Calu3 (cell line): ENCODE results near the gene PLEKHJ1. TPM values are rescaled to one million over a fixed set of nuclear protein-coding genes. Genes with fewer than 3 reads are reported as not detected.

ENCODE experiments used
- BruUV-seq: library from RNA; stranded (reverse); fragments of 400-500 nt; replicated peaks from 2 replicates; lab custom pipeline; 2021; lab: Mats Ljungman, UMichigan
- CTCF ChIA-PET: fragments of 300-600 bp; sonication (Branson Sonifier 250); formaldehyde crosslinking; loops from one replicate; lab custom pipeline; 2022; ENCODE audit warnings: antibody characterized with exemption; lab: Charles Lee
- DNase-seq: peaks from one replicate; pipeline ENCODE4 v3.0.0; 2022
- H3K27ac Mint-ChIP-seq: one replicate; pipeline ENCODE4 v1.8.0; 2022; ENCODE audit warnings: mixed read lengths; ENCODE audit not compliant: unreplicated experiment
- H3K27me3 Mint-ChIP-seq: one replicate; pipeline ENCODE4 v1.8.0; 2022; ENCODE audit warnings: mixed read lengths; ENCODE audit not compliant: unreplicated experiment
- H3K36me3 Mint-ChIP-seq: one replicate; pipeline ENCODE4 v1.8.0; 2022; ENCODE audit warnings: mild to moderate bottlenecking, moderate library complexity, mixed read lengths; ENCODE audit not compliant: insufficient read depth, unreplicated experiment
- H3K4me1 Mint-ChIP-seq: one replicate; pipeline ENCODE4 v1.8.0; 2022; ENCODE audit warnings: mild to moderate bottlenecking, low read depth, mixed read lengths; ENCODE audit not compliant: unreplicated experiment
- H3K4me3 Mint-ChIP-seq: one replicate; pipeline ENCODE4 v1.8.0; 2022; ENCODE audit warnings: mild to moderate bottlenecking, low read depth, moderate library complexity, mixed read lengths; ENCODE audit not compliant: unreplicated experiment
- H3K9me3 Mint-ChIP-seq: one replicate; pipeline ENCODE4 v1.8.0; 2022; ENCODE audit warnings: low read depth, mixed read lengths; ENCODE audit not compliant: unreplicated experiment
- intact Hi-C: fragments of 100-400 bp; cut with micrococcal nuclease; formaldehyde crosslinking; loops from one replicate; pipeline ENCODE4 v1.10.0; 2022; ENCODE audit not compliant: unreplicated experiment
- total RNA-seq: library from RNA; stranded (reverse); gene quantifications from 2 replicates; pipeline ENCODE4 v1.2.3, GENCODE V29; 2022
- TF ChIP-seq, protein P1 (sequence below): fragments of 200-600 bp; IDR thresholded peaks from one replicate; pipeline ENCODE4 v1.8.0; 2022; ENCODE audit warnings: antibody characterized with exemption; ENCODE audit not compliant: unreplicated experiment

The PLEKHJ1 gene
- total RNA-seq, 1 experiment from 2014 or later: 38.7 TPM

DNA sequence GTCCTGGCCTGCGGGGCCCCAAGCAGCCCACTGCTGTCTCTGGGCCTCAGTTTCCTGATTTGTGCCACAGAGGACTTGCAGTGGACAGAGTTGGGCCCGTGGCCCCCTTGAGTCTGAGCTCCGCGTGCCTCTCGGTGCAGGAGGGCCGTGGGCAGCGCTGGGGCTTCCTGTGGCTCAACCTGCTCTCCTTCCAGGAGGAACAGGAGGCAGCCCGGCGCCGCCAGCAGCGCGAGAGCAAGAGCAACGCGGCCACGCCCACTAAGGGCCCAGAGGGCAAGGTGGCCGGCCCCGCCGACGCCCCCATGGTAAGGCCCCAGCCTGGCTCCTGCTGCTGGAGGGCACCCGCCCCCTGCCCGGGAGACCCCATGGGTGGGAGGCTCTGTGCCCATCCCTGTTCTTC, 25.9 kb downstream of the PLEKHJ1 start:
- H3K4me3 Mint-ChIP-seq: no peak overlapping the region
- DNase-seq: no peak
- H3K36me3 Mint-ChIP-seq: peaks cover 33% of the 10 kb centered on the region
- H3K27ac Mint-ChIP-seq: no peak overlapping the region
- TF ChIP-seq, protein P1, sequence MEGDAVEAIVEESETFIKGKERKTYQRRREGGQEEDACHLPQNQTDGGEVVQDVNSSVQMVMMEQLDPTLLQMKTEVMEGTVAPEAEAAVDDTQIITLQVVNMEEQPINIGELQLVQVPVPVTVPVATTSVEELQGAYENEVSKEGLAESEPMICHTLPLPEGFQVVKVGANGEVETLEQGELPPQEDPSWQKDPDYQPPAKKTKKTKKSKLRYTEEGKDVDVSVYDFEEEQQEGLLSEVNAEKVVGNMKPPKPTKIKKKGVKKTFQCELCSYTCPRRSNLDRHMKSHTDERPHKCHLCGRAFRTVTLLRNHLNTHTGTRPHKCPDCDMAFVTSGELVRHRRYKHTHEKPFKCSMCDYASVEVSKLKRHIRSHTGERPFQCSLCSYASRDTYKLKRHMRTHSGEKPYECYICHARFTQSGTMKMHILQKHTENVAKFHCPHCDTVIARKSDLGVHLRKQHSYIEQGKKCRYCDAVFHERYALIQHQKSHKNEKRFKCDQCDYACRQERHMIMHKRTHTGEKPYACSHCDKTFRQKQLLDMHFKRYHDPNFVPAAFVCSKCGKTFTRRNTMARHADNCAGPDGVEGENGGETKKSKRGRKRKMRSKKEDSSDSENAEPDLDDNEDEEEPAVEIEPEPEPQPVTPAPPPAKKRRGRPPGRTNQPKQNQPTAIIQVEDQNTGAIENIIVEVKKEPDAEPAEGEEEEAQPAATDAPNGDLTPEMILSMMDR: no peak
- no peaks in the 10 kb centered on the region for H3K9me3 Mint-ChIP-seq
- intact Hi-C loops: no loop called here
- no peaks in the 10 kb centered on the region for H3K27me3 Mint-ChIP-seq
- CTCF ChIA-PET: no interaction called here
- BruUV-seq: no TSS peak
- H3K4me1 Mint-ChIP-seq: no peaks in the 10 kb centered on the region

DNA sequence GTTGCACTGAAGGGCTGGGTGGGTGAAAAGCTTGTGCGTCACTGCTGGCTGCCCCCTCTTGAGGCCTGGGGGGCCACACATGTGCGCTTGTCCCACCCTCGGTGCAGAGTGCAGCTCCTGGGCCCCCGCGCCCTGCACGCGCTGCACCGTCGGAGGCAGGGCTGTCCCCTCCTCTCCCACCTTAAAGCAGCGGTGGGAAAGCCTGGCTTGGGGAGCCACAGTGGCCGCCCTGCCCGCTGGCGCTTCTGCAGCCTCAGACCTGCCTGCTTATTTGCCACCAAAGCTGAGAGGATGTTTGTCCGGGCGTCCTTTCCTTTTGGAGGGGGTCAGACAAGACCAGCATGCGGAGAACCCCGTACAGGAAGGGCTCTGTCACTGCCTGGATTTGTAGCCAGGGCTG, 26.7 kb downstream of the PLEKHJ1 start:
- Mint-ChIP-seq H3K4me1 (no peaks in the 10 kb centered on the region), H3K36me3 (peaks cover 28% of the 10 kb centered on the region), H3K27ac (no peak overlapping the region), H3K4me3 (no peak overlapping the region), H3K9me3 (no peaks in the 10 kb centered on the region), H3K27me3 (no peaks in the 10 kb centered on the region)
- no peak for DNase-seq
- no TSS peak for BruUV-seq
- CTCF ChIA-PET: no interaction called here
- TF ChIP-seq, protein P1: no peak
- intact Hi-C loops: no loop called here

DNA sequence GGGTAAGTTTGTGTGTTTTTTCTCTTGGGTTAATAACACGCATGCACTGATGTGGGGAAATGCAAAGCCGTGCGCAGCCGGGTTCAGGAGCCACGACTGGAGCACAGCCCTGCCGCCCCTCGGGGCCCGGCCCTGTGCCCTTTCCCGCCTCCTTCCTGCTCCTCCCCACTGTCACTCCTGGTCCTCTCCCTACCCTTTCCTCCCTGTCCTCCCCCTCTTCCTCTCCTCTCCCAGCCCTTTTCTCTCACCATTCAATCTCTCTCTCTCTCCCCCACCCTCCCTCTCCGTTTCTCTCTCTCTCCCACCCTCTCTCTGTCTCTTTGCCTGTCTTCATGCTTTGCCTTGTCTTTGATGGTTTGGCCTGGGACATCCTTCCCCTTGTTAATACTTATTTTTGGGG, 27.2 kb downstream of the PLEKHJ1 start:
- TF ChIP-seq, protein P1: no peak
- Mint-ChIP-seq H3K27ac (no peak overlapping the region), H3K4me1 (no peaks in the 10 kb centered on the region), H3K36me3 (peaks cover 32% of the 10 kb centered on the region), H3K27me3 (no peaks in the 10 kb centered on the region), H3K4me3 (no peak overlapping the region), H3K9me3 (no peaks in the 10 kb centered on the region)
- CTCF ChIA-PET: no interaction called here
- no TSS peak for BruUV-seq
- DNase-seq: no peak
- intact Hi-C loops: no loop called here

DNA sequence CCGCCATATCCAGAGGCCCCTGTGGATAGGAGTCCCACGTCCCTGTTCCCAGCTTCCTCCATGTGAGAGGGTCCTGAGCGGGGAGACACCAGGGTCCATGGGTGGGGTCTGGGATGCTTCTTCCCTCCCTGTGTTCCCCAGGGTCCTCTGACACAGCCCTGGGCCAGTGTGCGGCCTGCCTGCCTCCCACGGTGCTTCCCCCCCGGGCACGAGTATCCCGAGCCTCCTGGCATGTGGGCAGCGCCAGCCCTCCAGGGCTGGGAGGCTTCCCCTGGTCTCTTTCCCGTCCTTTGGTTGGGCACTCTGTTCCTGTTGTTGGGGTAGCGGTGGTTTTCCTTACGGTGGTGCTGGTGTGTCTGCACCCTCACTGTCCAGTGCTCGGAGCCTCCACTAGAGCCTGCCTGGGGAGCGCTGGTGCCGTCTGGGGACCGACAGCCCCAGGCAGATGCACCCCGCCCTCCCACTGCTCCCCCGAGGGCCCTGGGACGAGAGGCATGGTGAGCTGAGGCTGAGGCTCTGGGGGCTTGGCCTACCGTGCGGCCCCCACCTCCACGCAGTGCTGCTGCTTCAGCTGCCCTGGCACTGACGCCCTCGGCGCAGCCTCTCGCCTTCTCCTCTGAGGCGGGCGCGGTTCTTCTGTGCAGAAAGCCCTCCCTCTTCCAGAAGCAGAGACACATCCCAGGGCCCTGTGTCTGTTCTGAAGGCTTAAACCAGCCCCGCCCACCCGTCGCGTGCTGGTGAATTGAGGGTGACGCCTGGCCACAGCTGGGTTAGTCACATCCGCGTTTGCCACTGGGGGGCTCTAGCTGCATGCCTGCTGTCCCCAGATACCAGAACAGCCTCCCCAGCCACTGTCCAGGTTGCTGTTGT, 27.9 kb downstream of the PLEKHJ1 start:
- Mint-ChIP-seq H3K4me3 (no peak overlapping the region), H3K9me3 (no peaks in the 10 kb centered on the region), H3K27me3 (no peaks in the 10 kb centered on the region), H3K36me3 (peaks cover 25% of the 10 kb centered on the region), H3K4me1 (no peaks in the 10 kb centered on the region), H3K27ac (no peak overlapping the region)
- no peak for DNase-seq
- intact Hi-C loops: no loop called here
- BruUV-seq: no TSS peak
- TF ChIP-seq, protein P1: no peak
- CTCF ChIA-PET: no interaction called here
